ENCODE data around the gene CD36. TPM values are rescaled to one million over a fixed set of nuclear protein-coding genes. Genes with fewer than 3 reads are reported as not detected.

Gene CD36
- total and polyA plus RNA-seq, 10 of the 15 experiments (the other 5 are each of a cell fraction or from before 2014, with no cell fraction given): 0.20 to 283 (median 172) TPM

- Histone ChIP-seq H3K9ac (ENCODE audit: control insufficient read depth, insufficient read depth, low read length) (no peak overlapping the region), H3K4me1 (ENCODE audit: control insufficient read depth, insufficient read depth, low read length) (no peaks in the 10 kb centered on the region), H3K27ac (ENCODE audit: control insufficient read depth, insufficient read depth) (no peak overlapping the region), H3K79me2 (ENCODE audit: control insufficient read depth, insufficient read depth, low read length) (no peaks in the 10 kb centered on the region), H3K4me3 (no peak overlapping the region), H4K20me1 (ENCODE audit: control insufficient read depth, insufficient read depth) (no peaks in the 10 kb centered on the region), H3K36me3 (ENCODE audit: control insufficient read depth in 2 of 2, insufficient read depth in 2 of 2, low read length in 1 of 2) (no peaks in the 10 kb centered on the region), H3K27me3 (replicated peaks in 1 of 2; ENCODE audit: control insufficient read depth in 2 of 2, insufficient read depth in 2 of 2, low read length in 1 of 2) (no peaks in the 10 kb centered on the region), H2AFZ (ENCODE audit: control insufficient read depth, low read depth, low read length) (no peak overlapping the region), H3K4me2 (ENCODE audit: control insufficient read depth, insufficient read depth) (no peak overlapping the region), H3K9me3 (replicated peaks; ENCODE audit: control insufficient read depth, insufficient read depth, low read length) (no peaks in the 10 kb centered on the region)
- intact Hi-C loops (cut with micrococcal nuclease; ENCODE audit: unreplicated experiment) (no loop called here), in situ Hi-C loops (cut with MboI) (no loop called here)
- ChIA-PET POLR2A (no interaction called here), SMC1A (ENCODE audit: uncharacterized antibody, unreplicated experiment) (no interaction called here), RAD21 (ENCODE audit: unreplicated experiment) (no interaction called here), CTCF (no interaction called here)
- no peak for ATAC-seq
- TF ChIP-seq ZNF384 (IDR thresholded peaks at IDR 0.05; ENCODE audit: borderline replicate concordance, low read depth, low read length): no peak
- no peak for TF ChIP-seq CHD2 (IDR thresholded peaks at IDR 0.05; ENCODE audit: borderline replicate concordance, low read depth, low read length)
- no peak for TF ChIP-seq JUNB (IDR thresholded peaks at IDR 0.05)
- TF ChIP-seq USF1 (IDR thresholded peaks at IDR 0.05; ENCODE audit: borderline replicate concordance, extremely low read length, insufficient read depth, low read depth, low read length): no peak
- TF ChIP-seq CBX5 (IDR thresholded peaks at IDR 0.05; ENCODE audit: low read depth): no peak
- TF ChIP-seq RBBP5 (conservative IDR thresholded peaks at IDR 0.05): no peak
- no TSS peak for BruUV-seq (replicated peaks)
- DNase-seq (ENCODE audit: low read depth, low spot score): no peak
- 3% methylated on average over 3 of the region's 3 CpGs for WGBS (ENCODE audit: insufficient coverage, insufficient replicate concordance, low lambda C conversion rate, missing lambda C conversion rate)
- no peak for FAIRE-seq
Observed at GRCh38 chr7:80647436-80647835, 9.0 kb downstream of the CD36 start.

GRCh38 chr7:80648031-80648600 lies 9.7 kb downstream of the CD36 start:
- Histone ChIP-seq H3K79me2 (ENCODE audit: control insufficient read depth, insufficient read depth, low read length) (no peaks in the 10 kb centered on the region), H2AFZ (ENCODE audit: control insufficient read depth, low read depth, low read length) (no peak overlapping the region)
- no peak for TF ChIP-seq ZNF687 (IDR thresholded peaks at IDR 0.05)
- TF ChIP-seq JUNB (IDR thresholded peaks at IDR 0.05): no peak
- TF ChIP-seq ZNF274 (IDR thresholded peaks at IDR 0.05; ENCODE audit: insufficient read depth, insufficient read length): no peak
- no peak for TF ChIP-seq ETV6 (conservative IDR thresholded peaks at IDR 0.05 in 1 of 2, IDR thresholded peaks at IDR 0.05 in 1 of 2; ENCODE audit: borderline replicate concordance in 1 of 2, low read depth in 1 of 2)
- no peak for TF ChIP-seq ZNF384 (IDR thresholded peaks at IDR 0.05; ENCODE audit: borderline replicate concordance, low read depth, low read length)
- TF ChIP-seq USF1 (IDR thresholded peaks at IDR 0.05; ENCODE audit: borderline replicate concordance, extremely low read length, insufficient read depth, low read depth, low read length): no peak
- no peak for TF ChIP-seq IKZF2 (IDR thresholded peaks at IDR 0.05)
- TF ChIP-seq RUNX3 (IDR thresholded peaks at IDR 0.05; ENCODE audit: low read length): no peak
- TF ChIP-seq MTA2 (IDR thresholded peaks at IDR 0.05; ENCODE audit: low read depth): no peak

More at GRCh38 chr7:80648031-80648600, 9.7 kb downstream of the CD36 start:
- Histone ChIP-seq H3K4me1 (ENCODE audit: control insufficient read depth, insufficient read depth, low read length) (no peaks in the 10 kb centered on the region), H3K4me2 (ENCODE audit: control insufficient read depth, insufficient read depth) (no peak overlapping the region), H3K9ac (ENCODE audit: control insufficient read depth, insufficient read depth, low read length) (no peak overlapping the region), H3K9me3 (replicated peaks; ENCODE audit: control insufficient read depth, insufficient read depth, low read length) (no peaks in the 10 kb centered on the region), H3K27me3 (replicated peaks in 1 of 2; ENCODE audit: control insufficient read depth in 2 of 2, insufficient read depth in 2 of 2, low read length in 1 of 2) (no peaks in the 10 kb centered on the region), H3K27ac (ENCODE audit: control insufficient read depth, insufficient read depth) (no peak overlapping the region), H3K36me3 (ENCODE audit: control insufficient read depth in 2 of 2, insufficient read depth in 2 of 2, low read length in 1 of 2) (no peaks in the 10 kb centered on the region), H4K20me1 (ENCODE audit: control insufficient read depth, insufficient read depth) (no peaks in the 10 kb centered on the region), H3K4me3 (no peak overlapping the region)
- ChIA-PET SMC1A (ENCODE audit: uncharacterized antibody, unreplicated experiment) (no interaction called here), RAD21 (ENCODE audit: unreplicated experiment) (no interaction called here), POLR2A (no interaction called here), CTCF (no interaction called here)
- ATAC-seq (no peak), FAIRE-seq (no peak), DNase-seq (ENCODE audit: low read depth, low spot score) (no peak)
- intact Hi-C loops (cut with micrococcal nuclease; ENCODE audit: unreplicated experiment) (no loop called here), in situ Hi-C loops (cut with MboI) (no loop called here)
- WGBS (ENCODE audit: insufficient coverage, insufficient replicate concordance, low lambda C conversion rate, missing lambda C conversion rate): 0% methylated on average over 2 of the region's 2 CpGs
- no TSS peak for BruUV-seq (replicated peaks)
